Stimulated activated CD8-positive, alpha-beta memory T cell treated with anti-CD3 and anti-CD28 coated beads, Interleukin-4, amount 100 ng/mL, for 4 hours (primary cell): ENCODE measurements around the gene PEAR1.

ENCODE experiments used
- DNase-seq, 2 donors: peaks; one replicate each; pipeline ENCODE4 v3.0.0-alpha.2; 2020; ENCODE audit warnings: low read depth in 2 of 2, low spot score in 1 of 2

Gene PEAR1

GRCh38 chr1:156859523-156860112 is 33.9 kb upstream of the PEAR1 start:
- DNase-seq: no peak

- DNase-seq: no peak
These were observed 33.3 kb upstream of the PEAR1 start for GRCh38 chr1:156860113-156860627.

GRCh38 chr1:156860628-156861423 is 32.7 kb upstream of the PEAR1 start, which contains the start of gene NTRK1:
Gene NTRK1 (plus strand): TSS chr1:156860865. CDS start chr1:156860935, 70 bp downstream.
- DNase-seq: no peak

GRCh38 chr1:156862584-156862983 is 30.9 kb upstream of the PEAR1 start:
- no peak for DNase-seq

- DNase-seq: no peak
These were observed 30.4 kb upstream of the PEAR1 start for GRCh38 chr1:156862997-156863599.

GRCh38 chr1:156863631-156864030 is 29.9 kb upstream of the PEAR1 start:
- no peak for DNase-seq

- DNase-seq: no peak
These were observed 28.7 kb upstream of the PEAR1 start for GRCh38 chr1:156864796-156865195.

GRCh38 chr1:156865258-156865657 is 28.3 kb upstream of the PEAR1 start:
- no peak for DNase-seq

- no peak for DNase-seq
These were observed 27.7 kb upstream of the PEAR1 start for GRCh38 chr1:156865865-156866248.

- DNase-seq: no peak
These were observed 27.1 kb upstream of the PEAR1 start for GRCh38 chr1:156866249-156866909.

- no peak for DNase-seq
These were observed 25.2 kb upstream of the PEAR1 start for GRCh38 chr1:156868341-156868740.

- DNase-seq: no peak
These were observed 24.1 kb upstream of the PEAR1 start for GRCh38 chr1:156869455-156869854.

GRCh38 chr1:156873659-156874058 is 19.9 kb upstream of the PEAR1 start:
- no peak for DNase-seq

- DNase-seq: no peak
These were observed 19.4 kb upstream of the PEAR1 start for GRCh38 chr1:156874142-156874541.

- no peak for DNase-seq
These were observed 18.8 kb upstream of the PEAR1 start for GRCh38 chr1:156874572-156875340.

GRCh38 chr1:156875341-156875615 is 18.2 kb upstream of the PEAR1 start:
- DNase-seq: no peak

GRCh38 chr1:156876281-156876680 is 17.2 kb upstream of the PEAR1 start:
- no peak for DNase-seq

GRCh38 chr1:156877433-156878170 is 15.9 kb upstream of the PEAR1 start:
- DNase-seq: no peak

- no peak for DNase-seq
These were observed 13.6 kb upstream of the PEAR1 start for GRCh38 chr1:156879876-156880275.

GRCh38 chr1:156880473-156880872 is 13.0 kb upstream of the PEAR1 start:
- DNase-seq: no peak
